ENCODE data around the gene TBC1D23.
A peak's percentile ranks its signal among the peaks of the same experiment; 100 is the strongest.
"Not testable (repeated sequence)": the region's sequence is repeated elsewhere in the genome, so short reads cannot be mapped to it uniquely, and the experiment has no call there.

The TBC1D23 gene

DNA sequence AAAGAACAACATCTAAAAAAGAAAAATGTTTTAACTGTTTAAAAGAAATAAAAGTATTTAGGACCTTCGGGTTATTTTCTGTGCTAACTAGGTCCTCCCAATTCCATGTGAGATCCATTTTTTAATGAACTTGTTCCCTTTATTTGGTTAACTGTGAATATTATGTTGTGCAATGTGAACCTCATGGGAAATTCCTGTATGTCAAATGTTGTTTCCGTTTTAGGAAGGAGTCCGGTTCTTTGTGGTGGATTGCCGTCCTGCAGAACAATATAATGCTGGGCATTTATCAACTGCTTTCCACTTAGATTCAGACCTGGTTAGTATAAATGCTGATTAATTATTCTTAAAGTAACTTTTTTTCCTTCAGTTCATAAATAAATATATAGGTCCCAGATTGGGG lies 38.2 kb downstream of the TBC1D23 start:
- no peak for DNase-seq (ENCODE audit: low read depth, low spot score)

DNA sequence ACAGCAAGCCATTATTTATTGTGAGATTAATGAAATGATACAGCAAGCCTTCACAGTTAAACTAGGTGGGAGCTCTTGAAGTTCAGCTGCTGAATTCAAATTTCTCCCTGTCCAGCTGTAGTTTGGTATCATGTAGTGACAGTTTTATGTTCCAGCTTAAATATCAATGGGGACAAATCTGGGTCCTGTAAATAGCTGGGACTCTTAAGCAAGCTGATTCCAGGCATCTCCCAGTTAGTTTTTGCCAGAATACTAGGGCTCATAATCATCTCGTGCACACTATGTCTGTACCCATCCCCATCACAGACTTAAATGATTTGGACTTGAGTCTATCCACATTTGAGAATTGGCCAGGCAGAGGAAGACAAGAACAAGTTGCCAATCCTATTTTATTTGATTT lies 45.9 kb downstream of the TBC1D23 start:
- DNase-seq (ENCODE audit: low read depth, low spot score): no peak

DNA sequence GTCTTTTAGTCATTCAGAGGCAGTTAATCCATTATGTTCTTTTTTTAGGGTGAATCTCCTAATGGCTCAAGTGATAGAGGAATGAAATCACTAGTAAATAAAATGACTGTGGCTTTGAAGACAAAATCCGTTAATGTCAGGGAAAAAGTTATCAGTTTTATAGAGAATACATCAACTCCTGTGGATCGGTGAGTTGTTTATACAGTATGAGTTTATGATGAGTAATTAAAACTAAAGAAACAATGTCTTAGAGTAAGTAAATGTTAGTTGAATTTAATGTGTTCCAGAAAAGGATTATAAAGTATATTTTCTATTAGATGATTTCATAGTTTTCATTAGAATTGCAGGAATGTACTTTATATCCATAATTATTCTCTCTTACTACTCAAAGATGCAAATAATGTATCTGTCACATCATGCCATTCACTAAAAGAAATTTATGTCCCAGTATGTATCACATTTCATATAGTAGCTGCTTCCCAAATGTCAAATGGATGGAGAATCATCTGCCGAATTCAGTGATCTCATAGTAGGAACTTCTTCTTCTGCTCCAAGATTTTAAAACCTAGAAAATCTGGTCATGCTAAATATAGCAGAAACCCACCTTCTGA lies 49.7 kb downstream of the TBC1D23 start:
- no peak for DNase-seq (ENCODE audit: low read depth, low spot score)

DNA sequence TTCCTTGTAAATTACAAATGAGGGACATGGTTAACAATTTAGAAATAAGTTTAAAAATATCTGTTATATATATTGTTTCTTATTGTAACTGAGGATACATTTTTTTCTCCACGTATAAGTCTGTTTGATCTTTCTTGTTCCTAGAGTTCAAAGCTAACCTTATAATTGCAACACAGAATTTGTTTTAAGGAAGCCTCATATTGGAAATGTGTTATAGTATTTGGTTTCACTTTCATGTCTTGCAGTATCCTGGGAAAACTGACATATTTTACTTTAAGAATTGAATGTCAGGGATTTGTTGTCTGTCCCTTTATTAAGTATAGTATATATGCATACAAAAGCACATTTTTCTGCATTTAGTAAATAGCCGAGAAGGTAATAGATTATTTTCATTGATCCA lies 50.2 kb downstream of the TBC1D23 start:
- no peak for DNase-seq (ENCODE audit: low read depth, low spot score)

DNA sequence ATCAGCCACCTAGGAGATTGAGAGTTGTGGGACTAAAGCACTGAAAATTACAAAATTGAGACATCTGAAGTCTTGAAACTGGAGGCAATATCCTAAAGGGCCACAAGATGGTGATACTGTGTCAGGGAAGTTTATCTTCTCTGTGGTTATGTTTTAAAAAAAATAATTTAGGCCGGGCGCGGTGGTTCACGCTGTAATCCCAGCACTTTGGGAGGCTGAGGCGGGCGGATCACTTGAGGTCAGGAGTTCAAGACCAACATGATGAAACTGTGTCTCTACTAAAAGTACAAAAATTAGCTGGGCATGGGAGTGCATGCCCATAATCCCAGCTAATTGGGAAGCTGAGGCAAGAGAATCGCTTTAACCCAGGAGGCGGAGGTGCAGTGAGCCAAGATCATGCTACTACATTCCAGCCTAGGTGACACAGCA lies 55.9 kb downstream of the TBC1D23 start:
- DNase-seq (ENCODE audit: low read depth, low spot score): no peak

DNA sequence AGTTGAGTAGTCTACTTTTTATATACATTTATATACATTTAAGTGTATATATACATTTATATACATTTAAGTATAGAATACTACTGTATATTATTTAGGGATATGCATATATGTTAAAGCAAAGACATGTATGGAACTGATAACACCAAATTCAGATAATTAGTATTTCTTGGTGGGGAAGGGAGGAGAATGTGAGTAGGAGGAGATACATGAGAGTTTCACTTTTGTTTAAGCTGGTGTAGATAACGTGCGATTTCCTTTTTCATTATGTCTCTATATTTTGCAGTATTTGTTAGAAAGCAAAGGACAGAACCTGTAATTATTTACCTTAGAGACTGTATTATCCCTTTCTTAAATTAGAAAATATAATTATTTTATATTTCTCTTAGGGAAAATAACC lies 57.1 kb downstream of the TBC1D23 start:
- DNase-seq (ENCODE audit: low read depth, low spot score): no peak

DNA sequence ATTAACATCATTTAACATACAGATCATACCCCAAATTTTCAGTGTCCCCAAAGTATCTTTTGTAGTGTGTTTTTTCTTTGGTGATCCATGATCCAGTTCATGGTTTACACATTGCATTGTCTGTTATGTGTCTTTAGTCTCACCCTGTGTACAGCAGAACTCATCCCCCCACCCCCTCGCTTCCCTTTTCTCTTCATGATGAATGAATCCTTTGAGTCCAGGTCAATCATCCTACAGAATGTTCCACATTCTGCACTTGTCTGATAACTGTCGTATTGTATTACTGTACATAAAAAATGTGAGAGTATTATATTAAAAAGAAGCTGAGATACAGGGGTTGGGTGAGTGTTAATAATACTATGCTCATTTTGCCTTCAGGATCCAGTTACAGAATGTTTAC lies 59.2 kb downstream of the TBC1D23 start:
- DNase-seq (ENCODE audit: low read depth, low spot score): no peak

DNA sequence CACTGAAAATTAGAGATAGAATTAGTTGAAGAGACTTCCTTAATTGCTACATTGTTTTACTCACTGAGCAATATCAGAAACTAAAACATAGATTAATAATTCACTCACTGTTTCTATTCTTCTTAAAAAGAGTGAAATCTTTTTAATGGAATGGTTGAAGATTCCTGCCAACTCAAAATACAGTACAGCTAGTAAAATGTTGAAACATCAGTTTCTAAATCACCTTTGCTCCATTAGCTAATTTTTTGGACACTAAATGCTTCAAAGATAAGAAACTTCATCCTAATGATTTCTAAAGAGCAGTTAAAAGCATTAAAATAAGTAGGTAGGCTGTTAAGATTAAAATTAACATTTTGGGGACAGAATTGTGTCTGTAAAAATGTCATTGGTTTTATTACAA lies 63.3 kb downstream of the TBC1D23 start:
- no peak for DNase-seq (ENCODE audit: low read depth, low spot score)

DNA sequence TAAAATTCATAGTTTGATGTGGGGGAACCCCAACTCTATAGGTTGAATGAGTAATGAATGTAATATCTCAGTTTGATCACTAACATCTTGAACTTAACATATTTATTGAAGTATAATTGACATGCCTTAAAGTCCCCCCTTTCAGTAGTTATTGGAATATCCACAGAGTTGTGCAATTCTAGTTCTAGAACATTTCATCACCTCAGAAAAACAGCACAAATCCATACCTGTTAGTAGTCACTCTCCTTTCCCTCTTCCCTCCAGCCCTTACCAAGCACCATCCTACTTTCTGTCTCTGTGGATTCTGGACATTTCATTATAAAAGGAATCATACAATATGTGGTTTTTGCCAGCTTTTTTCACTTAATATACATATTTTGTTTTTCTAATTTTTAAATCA lies 65.0 kb downstream of the TBC1D23 start:
- DNase-seq (ENCODE audit: low read depth, low spot score): no peak

DNA sequence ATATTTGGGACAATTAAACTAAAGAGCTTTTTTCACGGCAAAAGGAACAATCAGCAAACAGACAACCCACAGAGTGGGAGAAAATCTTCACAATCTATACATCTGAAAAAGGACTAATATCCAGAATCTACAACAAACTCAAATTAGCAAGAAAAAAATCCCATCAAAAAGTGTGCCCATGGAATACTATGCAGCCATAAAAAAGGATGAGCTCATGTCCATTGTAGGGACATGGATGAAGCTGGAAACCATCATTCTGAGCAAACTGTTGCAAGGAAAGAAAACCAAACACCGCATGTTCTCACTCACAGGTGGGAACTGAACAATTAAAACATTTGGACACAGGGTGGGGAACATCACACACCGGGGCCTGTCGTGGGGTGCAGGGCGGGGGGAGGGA lies 66.6 kb downstream of the TBC1D23 start:
- DNase-seq (ENCODE audit: low read depth, low spot score): not testable (repeated sequence)

DNA sequence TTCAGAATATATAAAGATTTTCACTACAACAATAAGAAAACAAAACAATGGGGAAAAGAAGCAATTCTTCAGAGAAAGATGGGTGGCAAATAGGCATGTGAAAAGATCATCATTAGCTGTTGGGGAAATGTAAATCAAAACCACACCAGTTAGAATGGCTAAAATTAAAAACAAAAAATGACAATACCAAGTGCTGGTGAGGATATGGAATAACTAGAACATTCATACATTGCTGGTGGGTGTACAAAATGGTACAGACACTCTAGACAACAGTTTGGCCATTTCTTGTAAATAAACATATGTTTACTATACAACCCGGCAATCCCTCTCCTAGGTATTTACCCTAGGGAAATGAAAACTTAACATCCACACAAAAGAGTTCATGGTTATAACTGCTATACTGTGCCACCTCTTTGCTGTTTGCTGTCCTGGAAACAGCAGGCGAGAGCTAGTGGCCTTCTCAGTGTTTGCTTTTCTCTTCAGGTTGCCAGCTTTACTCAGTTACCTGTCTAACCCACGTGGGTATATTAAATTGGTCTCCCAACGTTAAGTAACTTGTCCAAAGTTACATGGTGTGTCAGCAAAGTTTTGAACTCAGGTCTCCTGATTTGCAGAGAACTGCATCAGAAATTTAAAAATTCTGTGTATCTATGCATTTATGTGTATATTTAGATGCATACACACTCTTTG lies 69.2 kb downstream of the TBC1D23 start:
- DNase-seq (ENCODE audit: low read depth, low spot score): no peak

DNA sequence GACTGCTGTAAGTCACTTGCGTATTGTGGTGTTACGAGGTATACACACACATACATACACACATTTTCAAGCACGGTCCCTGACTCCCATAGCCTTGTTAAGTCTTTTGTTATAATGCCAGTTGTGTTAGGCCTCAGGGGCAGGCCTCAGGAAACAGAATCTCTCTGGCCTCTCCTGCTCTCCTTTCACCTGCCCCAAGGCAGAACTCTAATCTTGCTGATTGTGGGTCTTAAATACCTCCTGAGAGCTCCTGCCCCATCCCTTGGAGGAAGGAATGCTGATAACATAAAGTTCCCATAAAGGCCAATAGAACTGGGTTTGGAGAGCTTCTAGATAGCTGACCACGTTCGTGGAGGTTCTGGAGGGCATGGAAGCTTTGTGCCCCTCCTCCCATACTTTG lies 69.9 kb downstream of the TBC1D23 start:
- no peak for DNase-seq (ENCODE audit: low read depth, low spot score)

DNA sequence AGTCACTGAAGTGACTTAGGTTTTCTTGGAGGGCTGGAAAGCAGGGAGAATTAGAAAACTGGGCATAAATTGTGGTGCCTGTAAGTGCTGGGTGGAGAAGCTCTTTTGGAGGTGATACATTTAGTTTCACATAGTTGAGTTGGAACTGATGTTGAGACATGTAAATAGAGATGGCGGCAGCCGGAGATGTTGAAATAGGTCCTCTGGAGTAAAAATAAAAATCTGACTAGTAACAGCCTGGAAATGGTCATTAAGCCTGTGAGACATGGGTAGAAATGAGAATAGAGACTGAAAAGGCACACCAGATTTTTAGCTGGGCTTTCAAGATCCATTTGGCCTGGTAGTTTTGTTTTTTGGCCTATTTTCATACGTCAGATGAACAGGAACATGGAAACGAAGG lies 70.9 kb downstream of the TBC1D23 start:
- no peak for DNase-seq (ENCODE audit: low read depth, low spot score)

DNA sequence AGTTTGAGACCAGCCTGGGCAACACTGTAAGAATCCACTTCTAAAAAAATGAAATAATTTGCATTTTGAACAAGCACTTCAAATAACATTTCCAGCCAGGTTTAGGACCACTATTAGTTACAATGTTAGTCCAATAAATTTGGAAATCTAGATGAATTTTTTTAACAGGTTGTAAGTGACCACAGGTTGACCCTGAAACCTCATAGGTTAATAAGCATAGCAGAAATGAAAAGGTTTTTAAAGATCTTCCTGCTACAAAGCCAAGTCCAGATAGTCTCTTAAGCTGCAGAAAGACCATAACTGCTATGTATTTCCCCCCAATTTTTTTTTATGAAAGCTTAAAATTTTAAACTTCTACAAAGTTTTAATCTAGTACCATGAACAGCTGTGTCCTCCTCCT lies 72.3 kb downstream of the TBC1D23 start:
- DNase-seq (ENCODE audit: low read depth, low spot score): no peak

DNA sequence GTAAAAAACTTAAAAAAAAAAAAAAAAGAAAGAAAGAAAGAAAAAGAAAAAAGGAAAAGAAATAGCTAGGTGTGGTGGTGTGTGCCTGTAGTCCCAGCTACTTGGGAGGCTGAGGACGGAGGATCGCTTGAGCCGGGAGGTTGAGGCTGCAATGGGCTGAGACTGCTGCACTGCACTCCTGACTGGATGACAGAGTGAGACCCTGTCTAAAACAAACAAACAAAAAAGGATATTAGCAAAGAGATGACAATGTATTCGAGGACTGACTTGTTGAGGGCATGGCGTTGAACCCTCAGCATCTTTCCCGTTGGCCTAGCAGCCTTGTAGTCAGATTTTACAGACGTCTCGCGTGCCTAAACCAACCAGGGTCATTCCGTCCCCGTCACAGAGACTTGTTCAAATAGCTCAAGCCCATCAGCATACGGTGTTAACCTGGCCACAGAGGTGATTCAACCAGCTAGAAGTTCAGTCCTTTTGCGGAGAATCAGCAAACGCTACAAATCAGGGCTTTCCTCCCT lies 73.2 kb downstream of the TBC1D23 start:
- DNase-seq (ENCODE audit: low read depth, low spot score): no peak

DNA sequence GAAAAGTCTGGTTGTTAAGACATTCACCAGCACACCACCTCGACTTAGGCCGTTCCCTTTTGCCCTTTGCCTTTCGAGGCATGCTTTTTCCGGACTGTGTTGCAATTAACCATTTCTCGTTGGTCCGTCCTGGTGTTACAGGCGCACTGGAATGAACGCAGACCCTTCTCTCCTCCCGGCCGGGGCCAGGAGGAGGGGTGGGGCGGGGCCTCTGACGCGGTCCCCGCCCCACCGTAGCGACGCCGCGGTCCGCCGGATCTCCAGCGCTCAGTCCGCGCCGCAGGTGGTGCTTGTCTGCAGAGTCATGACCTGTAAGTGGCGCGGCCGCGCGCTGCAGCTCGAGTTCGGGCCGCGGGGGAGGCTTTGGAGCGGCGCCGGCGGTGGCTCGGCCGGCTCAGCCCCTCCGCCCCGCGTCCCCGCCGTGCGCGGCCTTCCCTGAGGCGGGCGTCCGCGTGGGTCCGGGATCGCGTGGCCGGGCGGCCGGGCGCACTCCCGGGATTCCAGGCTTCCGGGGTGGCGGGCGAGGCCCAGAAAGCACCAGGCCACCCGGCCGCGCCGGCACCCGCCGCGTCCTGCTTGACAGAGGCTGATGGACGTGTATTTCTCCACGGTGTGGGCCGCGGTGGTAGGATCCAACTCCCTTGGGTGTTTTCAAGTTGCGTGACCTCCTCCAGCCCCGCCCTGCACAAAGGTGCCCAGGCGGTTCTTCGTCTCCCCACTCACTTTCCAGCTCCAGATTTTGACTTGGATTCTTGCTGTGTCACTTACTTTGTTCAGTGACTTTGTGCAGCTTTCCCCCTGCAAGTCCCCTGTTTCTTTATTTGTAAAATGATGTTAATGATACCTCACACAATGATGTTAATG lies 73.9 kb downstream of the TBC1D23 start, which contains the start of gene NIT2:
Gene NIT2 (plus strand): TSS at position 270 of the 864 bp plus-strand sequence. CDS start 35 bp downstream, at position 305.
- DNase-seq (ENCODE audit: low read depth, low spot score): peak; percentile 53

DNA sequence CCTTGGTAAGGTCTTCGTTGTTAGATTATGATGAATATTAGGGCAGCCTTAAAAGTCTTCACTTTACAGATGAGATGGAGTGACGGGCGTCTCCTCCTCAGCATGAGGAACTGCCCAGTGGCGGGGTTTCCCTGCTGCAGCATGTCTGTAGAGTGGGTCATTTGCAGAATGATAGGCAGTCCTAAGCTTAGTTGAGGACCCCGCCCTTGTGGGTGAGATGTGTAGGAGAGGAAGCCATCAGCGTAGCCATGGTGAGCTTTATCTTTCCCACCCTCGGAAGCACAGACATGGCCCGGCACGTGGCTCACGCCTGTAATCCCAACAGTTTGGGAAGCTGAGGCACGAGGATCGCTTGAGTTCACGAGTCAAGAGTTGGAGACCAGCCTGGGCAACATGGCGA lies 74.6 kb downstream of the TBC1D23 start:
- DNase-seq (ENCODE audit: low read depth, low spot score): no peak

DNA sequence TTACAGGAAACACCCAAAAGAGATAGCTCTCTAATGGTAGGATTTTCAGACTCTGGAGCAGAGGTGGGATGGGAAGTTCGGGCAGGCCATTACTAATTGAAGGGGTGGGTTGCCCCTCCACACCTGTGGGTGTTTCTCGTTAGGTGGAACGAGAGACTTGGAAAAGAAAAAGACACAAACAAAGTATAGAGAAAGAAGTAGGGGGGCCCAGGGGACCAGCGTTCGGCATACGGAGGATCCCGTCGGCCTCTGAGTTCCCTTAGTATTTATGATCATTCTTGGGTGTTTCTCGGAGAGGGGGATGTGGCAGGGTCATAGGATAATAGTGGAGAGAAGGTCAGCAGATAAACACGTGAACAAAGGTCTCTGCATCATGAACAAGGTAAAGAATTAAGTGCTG lies 75.4 kb downstream of the TBC1D23 start:
- DNase-seq (ENCODE audit: low read depth, low spot score): not testable (repeated sequence)

DNA sequence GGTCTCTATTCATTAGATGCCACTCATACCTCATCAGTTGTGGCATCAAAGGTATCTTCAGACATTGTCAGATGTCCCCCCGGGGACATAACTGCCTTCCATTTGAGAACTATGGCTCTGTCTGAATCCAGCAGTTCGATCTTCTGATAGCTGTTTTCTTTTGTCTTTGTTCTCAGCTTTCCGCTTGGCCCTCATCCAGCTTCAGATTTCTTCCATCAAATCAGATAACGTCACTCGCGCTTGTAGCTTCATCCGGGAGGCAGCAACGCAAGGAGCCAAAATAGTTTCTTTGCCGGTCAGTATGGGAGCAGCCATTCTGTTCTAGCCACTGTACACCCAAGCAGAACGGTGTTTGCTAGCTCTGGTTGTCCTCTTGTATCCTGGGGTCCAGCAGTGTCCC lies 78.1 kb downstream of the TBC1D23 start:
- DNase-seq (ENCODE audit: low read depth, low spot score): no peak

DNA sequence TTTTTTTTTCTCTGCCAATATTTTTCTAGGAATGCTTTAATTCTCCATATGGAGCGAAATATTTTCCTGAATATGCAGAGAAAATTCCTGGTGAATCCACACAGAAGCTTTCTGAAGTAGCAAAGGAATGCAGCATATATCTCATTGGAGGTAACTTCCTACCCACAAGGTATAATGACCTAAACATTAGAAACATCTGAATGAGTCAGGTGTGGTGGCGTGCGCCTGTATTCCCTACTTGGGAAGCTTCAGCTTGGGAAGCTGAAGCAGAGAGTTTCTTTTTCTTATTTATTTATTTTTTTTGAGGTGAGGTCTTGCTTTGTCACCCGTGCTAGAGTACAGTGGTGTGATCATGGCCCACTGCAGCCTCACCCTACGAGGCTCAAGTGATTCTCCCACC lies 79.0 kb downstream of the TBC1D23 start:
- no peak for DNase-seq (ENCODE audit: low read depth, low spot score)

DNA sequence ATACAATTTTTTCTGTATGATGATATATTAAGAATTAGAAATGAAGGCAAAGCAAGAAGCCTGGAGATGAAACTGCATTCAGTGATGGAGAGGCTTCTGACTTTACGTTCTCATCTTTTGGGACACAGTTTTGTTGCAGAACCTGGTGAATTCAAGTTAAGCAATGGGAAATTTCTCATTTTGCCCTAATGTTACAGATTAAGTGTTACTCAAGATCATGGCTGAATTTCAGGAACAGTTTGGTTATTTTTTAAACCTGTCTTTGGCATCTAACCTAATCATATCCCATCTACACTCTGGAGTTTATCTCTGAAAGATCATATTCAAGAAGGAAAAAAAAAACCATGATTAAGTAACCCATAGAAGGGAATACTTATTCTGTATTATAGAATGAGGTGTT lies 79.7 kb downstream of the TBC1D23 start:
- DNase-seq (ENCODE audit: low read depth, low spot score): no peak

DNA sequence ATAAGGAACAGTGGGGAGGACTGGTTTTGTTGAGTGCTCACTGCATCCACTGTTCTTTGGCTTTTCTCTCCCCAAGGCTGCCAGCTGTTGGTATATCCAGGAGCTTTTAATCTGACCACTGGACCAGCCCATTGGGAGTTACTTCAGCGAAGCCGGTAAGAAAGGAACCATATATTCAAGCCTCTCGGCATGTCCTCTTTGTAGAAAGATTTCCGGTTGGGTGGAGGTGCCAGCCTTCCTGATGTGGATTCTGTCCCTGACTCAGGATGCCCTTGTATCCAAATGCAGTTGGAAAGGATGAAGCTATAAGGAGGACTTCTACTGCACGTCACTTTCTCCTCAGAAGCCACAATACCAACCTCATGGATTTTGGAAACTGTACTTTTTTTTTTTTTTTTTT lies 87.9 kb downstream of the TBC1D23 start:
- no peak for DNase-seq (ENCODE audit: low read depth, low spot score)

Data from activated CD4-positive, CD25-positive, alpha-beta regulatory T cell treated with anti-CD3 and anti-CD28 coated beads, Interleukin-2, amount 50 U/mL, for 16 hours (primary cell).